ENCODE measurements around the gene HOXA7. TPM values are rescaled to one million over a fixed set of nuclear protein-coding genes. Genes with fewer than 3 reads are reported as not detected.

HOXA7 gene
- total RNA-seq (2014; rRNA removed; shearing (Covaris generic)): 3.8 and 4.1 TPM in 2 replicates
- 0.42 and 2.9 TPM in 2 replicates for polyA plus RNA-seq (2014; cell fraction: nucleus; rRNA removed)

- no peak for DNase-seq (ENCODE audit: extremely low read depth, low read depth)
These were observed at the start of gene HOXA7 for GRCh38 chr7:27156508-27156898. HOXA7 (minus strand) TSS chr7:27156675; CDS start chr7:27156545, 130 bp downstream.

DNA sequence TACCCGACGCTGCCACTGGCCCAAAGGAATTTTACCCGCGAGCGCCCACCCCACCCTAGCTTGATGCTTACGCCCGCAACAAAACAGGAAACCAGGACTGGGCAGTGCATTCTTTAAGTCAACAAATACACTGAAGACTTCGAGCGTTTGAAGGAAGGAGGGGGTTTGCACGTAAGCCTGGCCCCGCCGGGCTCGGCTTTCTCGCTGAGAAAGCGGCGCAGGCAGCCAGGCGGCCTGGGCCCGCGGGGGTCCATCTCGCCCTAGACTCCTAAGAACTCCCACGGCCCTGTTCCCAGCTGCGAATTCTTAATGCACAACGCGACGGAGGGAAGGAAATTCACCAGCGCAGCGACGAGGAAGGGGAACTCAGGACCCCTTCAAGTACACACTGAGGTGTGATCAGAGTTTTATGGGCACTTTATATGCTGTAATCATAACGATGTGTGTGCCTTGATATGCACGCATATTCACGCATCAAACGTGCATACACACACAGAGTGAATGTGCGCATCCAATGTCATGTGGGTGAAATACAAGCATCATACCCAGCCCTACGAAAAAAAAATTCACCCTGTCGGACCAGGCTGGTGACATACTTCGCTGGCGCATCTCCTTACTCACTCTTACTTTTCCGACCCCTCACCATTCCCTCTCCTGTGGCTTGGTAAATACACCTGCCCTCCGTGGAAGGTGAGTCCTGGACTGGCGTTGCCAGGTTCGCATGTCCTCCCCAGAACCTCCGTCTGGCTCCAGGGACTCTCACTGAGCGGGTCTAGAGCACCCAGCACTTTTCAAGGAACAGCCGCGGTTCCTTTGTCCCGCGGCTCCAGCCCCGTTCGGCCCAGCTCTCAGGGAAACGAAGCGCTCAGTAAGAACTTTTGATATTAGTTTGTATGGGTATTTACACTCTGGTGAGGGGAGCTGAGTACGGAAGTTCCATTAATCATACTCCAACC is 49.1 kb upstream of the HOXA7 start:
- no peak for DNase-seq (ENCODE audit: extremely low read depth, low read depth)

GRCh38 chr7:27204851-27205322 is 48.4 kb upstream of the HOXA7 start:
- DNase-seq (ENCODE audit: extremely low read depth, low read depth): no peak

- no peak for DNase-seq (ENCODE audit: extremely low read depth, low read depth)
These were observed 47.6 kb upstream of the HOXA7 start for GRCh38 chr7:27203964-27204594.

- no peak for DNase-seq (ENCODE audit: extremely low read depth, low read depth)
These were observed 47.0 kb upstream of the HOXA7 start for GRCh38 chr7:27203365-27203953.

DNA sequence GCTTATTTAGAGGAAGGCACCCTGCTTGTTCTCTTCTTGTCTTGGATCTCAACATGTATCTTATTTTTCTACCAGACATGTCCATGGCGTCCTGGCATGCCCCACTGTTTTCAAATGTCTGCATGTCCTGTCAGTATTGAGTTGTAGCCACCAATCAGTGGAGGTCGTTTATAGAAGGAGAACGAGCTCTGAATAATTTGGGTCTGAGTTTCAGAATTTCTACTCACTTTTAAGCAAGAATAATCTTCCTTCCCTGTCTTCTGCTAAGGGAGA is 46.3 kb upstream of the HOXA7 start:
- no peak for DNase-seq (ENCODE audit: extremely low read depth, low read depth)

- no peak for DNase-seq (ENCODE audit: extremely low read depth, low read depth)
These were observed 45.8 kb upstream of the HOXA7 start for GRCh38 chr7:27202018-27202861.

- DNase-seq (ENCODE audit: extremely low read depth, low read depth): no peak
These were observed 45.1 kb upstream of the HOXA7 start for GRCh38 chr7:27201580-27202017.

DNA sequence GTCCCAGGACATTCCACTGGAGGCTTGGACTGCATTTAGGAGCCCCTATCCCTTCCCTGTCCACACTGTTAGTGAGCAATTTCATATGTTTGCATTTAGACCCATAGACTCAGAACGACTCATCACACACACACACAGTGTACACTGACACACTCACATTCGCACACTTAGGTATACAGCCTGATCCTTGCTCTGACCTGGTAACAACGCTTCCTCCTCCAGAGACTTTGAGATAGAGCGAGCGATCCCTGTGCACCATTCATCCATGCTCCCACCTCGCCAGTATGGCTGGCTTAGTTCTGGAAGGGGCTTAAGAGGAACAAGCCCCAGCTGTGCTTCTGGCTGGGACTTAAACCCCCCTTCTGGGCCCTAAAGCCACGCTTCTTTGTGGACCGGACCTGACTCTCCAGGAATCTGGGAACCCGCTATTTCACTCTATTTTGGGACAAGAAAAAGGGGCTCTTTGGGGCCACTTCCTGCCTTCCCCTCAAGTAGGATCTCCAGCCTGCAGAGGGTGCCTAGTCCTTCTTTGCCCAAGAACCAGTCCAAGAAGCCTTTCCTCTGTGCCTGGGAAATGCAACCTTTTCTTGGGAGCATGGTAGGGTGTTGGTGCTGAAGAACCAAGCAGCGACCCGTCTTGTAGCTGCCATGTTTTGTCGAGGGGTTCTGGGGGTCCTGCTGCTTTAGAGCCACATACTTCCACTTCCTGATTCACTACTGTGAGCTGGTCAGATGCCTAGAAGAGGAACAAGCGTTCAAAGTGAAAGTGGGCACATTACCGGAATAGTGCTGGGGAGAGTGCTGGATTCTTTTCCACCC is 44.5 kb upstream of the HOXA7 start:
- no peak for DNase-seq (ENCODE audit: extremely low read depth, low read depth)

DNA sequence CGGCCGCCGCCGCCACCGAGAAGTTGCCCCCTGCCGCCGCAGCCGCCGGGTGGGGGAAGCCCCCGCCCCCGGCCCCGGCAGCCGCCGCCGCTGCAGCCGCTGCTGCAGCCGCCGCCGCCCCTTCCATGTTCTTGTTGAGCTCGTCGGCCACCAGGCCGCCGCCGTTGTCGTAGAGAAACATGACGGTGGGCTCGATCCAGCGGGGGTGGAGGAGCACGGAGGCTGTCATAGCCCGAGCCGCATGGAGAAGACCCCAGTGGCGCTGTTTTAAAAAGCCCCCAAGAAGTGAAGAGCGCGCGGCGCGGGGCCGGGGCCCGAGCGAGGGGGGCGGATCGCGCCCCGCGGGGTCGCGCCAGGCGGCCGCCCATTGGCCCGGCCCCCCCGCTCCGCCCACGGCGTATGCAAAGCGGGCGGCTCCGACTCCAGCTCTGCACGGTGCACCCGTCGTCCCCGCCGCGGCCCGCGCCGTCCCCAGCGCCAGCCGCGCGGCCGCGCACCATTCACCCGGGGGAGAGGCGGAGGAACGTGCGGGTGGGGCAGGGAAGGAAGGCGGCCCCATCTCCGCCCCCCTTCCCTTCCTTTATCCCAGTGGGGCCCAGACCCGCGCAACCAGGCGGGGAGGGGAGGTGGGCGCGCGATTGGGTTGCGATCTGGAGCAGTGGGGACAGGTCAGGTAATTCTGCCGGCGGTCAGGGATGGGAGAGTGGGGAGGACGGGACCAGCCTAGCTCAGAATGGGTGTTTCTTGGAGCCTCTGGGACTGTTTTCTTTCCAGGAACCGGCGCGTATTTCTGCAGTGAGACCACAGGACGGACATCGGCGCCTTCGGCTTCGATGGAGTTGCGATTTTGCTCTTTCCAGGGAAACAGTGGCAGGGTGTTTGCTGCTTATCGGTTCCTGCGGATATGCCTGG is 43.6 kb upstream of the HOXA7 start, which contains the start of gene HOXA13:
HOXA13 (minus strand) TSS at position 243 of the 912 bp plus-strand sequence; CDS start at position 229, 14 bp downstream.
- DNase-seq (ENCODE audit: extremely low read depth, low read depth): peak; percentile 55

GRCh38 chr7:27198871-27199801 is 42.7 kb upstream of the HOXA7 start:
- no peak for DNase-seq (ENCODE audit: extremely low read depth, low read depth)

DNA sequence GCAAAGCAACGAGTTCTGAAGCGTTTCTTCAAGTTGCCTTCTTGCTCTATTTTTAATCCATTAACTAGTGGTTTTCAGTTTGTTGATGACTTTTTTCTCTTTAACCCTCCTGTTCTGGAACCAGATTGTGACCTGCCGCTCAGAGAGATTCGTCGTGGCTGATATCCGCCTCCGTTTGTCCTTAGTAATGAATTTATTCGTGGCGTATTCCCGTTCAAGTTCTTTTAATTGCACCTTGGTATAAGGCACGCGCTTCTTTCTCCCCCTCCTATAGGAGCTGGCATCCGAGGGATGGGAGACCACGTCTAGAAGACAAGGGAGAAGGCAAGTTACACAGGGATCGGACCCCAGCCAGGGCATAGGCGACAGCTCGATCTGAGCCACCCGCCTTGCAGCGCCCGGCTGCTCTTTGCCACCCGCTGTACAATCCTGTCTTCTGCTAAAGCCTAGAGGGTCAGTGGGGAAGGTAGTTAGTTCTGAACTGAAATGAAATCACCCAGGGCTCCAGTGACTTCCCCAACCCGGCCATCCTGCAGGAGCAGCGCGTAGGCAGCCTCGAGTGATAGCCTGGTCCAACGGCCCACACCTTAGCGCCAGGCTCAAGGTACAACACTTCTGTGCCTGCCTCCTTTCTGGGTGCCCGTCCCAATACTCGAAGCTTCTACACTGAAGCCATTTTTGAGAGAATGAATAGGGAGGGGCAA is 41.8 kb upstream of the HOXA7 start:
- no peak for DNase-seq (ENCODE audit: extremely low read depth, low read depth)

- no peak for DNase-seq (ENCODE audit: extremely low read depth, low read depth)
These were observed 40.9 kb upstream of the HOXA7 start for GRCh38 chr7:27197137-27198042.

DNA sequence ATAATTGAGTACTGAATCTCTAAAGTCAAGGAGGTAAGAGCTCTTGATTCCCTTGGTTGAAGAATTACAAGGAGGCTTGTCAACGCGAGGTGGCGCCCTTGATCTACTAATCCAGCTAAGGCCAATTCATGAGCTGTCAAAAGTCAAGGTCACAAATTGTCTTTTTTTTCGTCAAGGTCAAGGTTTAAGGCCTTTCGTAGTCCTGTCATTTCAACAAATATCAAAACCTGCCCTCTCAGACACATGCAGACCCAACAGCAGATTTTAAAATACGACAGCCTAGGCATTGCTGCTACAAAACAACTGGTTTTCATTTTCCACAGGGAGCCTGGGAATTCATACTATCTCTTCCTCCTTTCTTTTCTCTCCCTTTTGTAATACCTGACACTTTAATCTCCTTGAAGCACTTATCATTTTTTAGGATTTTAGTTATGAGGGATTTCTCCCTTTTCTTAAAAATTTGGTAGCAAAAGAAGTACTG is 39.9 kb upstream of the HOXA7 start:
- DNase-seq (ENCODE audit: extremely low read depth, low read depth): peak; percentile 72

DNA sequence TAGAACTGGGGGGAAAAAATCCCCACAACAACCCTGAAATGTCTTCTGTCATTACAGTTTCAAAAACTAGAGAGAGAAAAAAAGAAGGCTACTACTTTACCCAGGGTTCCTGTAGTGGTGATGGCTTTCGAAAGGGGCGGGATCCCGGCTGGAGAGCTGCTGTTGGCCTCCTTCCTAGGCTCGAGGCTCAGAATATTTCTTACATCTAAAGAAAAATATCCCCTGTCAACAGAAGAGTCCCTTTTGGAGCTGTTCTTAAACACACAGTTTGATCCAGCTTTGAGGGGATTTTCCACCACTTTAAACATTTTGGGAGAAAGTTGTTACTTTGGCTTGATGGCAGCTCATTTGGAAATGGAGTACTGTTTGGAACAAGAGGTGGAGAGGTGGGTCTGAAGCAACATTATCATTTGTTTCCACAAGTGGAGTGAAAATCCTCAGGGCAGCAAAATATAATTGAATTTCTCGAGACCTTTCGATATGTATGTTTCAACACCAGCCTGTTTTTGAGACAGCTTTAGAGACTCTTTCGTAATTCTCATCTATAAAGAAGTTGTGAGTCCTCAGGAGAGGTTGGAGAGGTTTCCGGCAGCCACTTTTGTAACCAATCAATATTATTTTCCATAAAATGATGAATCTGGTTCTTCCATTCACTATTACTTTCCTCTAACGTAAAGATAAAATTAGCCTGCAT is 38.4 kb upstream of the HOXA7 start:
- DNase-seq (ENCODE audit: extremely low read depth, low read depth): no peak
